ENCODE results near the gene CD96. TPM values are rescaled to one million over a fixed set of nuclear protein-coding genes. Genes with fewer than 3 reads are reported as not detected.

CD96 gene
- total RNA-seq, 1 donor from 2014 or later = 0.61 TPM

DNA sequence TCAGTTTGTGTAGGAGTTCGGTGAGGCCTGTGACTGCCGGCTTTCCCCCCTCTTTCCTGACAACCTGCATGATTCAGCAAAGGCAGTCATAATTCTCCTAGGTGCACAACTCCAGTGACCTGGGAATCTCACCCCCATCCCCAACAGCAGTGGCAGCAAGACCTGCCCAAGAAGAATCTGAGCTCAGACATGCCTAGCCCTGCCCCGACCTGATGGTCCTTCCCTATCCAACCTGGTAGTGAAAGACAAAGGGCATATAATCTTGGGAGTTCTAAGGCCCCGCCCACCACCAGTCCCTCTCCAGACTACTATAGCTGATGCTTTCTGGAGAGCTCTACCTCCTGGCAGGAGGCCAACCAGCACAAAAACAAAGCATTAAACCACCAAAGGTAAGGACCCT, 97.3 kb downstream of the CD96 start:
- Histone ChIP-seq H3K4me3 (ENCODE audit: insufficient read depth, low read depth, low read length) (no peak overlapping the region), H3K27ac (ENCODE audit: low read depth, low read length) (no peak overlapping the region), H3K36me3 (ENCODE audit: insufficient read depth, low read length) (no peaks in the 10 kb centered on the region), H3K9me3 (ENCODE audit: insufficient read depth, low read depth, low read length) (no peaks in the 10 kb centered on the region), H3K4me2 (ENCODE audit: low read length) (no peak overlapping the region), H3K4me1 (ENCODE audit: insufficient read depth, low read length) (no peaks in the 10 kb centered on the region), H3K9ac (ENCODE audit: low read length) (no peak overlapping the region), H3K27me3 (ENCODE audit: insufficient read depth, low read length) (no peaks in the 10 kb centered on the region), H4K20me1 (ENCODE audit: insufficient read depth, low read length) (no peaks in the 10 kb centered on the region), H2AFZ (ENCODE audit: low read depth, low read length) (no peak overlapping the region), H3K79me2 (ENCODE audit: insufficient read depth, low read length) (no peaks in the 10 kb centered on the region)
- DNase-seq (ENCODE audit: low read depth) (no peak), FAIRE-seq (no peak)
- H3K27me3 Mint-ChIP-seq (ENCODE audit: low read depth, unreplicated experiment) = no peaks in the 10 kb centered on the region
- H3K4me3 Mint-ChIP-seq (ENCODE audit: unreplicated experiment) = no peak overlapping the region
- TF ChIP-seq, protein P1, sequence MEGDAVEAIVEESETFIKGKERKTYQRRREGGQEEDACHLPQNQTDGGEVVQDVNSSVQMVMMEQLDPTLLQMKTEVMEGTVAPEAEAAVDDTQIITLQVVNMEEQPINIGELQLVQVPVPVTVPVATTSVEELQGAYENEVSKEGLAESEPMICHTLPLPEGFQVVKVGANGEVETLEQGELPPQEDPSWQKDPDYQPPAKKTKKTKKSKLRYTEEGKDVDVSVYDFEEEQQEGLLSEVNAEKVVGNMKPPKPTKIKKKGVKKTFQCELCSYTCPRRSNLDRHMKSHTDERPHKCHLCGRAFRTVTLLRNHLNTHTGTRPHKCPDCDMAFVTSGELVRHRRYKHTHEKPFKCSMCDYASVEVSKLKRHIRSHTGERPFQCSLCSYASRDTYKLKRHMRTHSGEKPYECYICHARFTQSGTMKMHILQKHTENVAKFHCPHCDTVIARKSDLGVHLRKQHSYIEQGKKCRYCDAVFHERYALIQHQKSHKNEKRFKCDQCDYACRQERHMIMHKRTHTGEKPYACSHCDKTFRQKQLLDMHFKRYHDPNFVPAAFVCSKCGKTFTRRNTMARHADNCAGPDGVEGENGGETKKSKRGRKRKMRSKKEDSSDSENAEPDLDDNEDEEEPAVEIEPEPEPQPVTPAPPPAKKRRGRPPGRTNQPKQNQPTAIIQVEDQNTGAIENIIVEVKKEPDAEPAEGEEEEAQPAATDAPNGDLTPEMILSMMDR (IDR thresholded peaks at IDR 0.05; ENCODE audit: insufficient read depth, low read depth, low read length) = no peak
- TF ChIP-seq EZH2 (IDR thresholded peaks at IDR 0.05; ENCODE audit: insufficient read depth, low read length) = no peak
- H3K4me1 Mint-ChIP-seq (ENCODE audit: low read depth, unreplicated experiment) = no peaks in the 10 kb centered on the region
- no peak overlapping the region for H3K27ac Mint-ChIP-seq (ENCODE audit: unreplicated experiment)
- no peaks in the 10 kb centered on the region for H3K36me3 Mint-ChIP-seq (ENCODE audit: low read depth, unreplicated experiment)
- peaks cover 7% of the 10 kb centered on the region for H3K9me3 Mint-ChIP-seq (ENCODE audit: unreplicated experiment)

DNA sequence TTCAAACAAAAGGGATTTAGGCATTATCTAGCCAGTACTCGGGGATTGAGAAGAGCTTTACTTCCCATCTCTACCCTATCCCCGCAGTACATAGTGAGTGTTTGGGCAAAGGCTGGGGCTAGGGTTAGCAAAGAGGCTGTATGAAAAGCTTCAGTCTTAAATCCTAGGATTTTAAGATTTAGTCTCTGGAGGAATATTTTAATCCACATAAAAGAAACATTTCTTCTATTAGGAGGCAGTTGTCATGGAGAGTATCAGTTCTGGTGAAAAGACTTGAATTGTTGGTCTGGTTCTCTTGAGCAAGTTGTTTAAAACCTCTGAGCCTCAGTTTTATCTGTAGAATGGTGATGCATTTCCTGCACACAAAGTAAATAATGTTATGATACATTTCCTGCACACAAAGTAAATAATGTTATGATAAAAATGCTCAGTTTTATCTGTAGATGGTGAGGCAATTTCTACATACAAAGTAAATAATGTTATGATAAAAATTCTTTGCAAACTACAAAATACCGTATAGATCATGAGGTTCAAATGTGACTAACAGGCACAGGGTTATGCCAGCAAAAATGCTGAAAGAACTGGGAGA, 107.1 kb downstream of the CD96 start:
- Histone ChIP-seq H3K36me3 (ENCODE audit: insufficient read depth, low read length) (no peaks in the 10 kb centered on the region), H3K27ac (ENCODE audit: low read depth, low read length) (no peak overlapping the region), H3K27me3 (ENCODE audit: insufficient read depth, low read length) (no peaks in the 10 kb centered on the region), H3K9me3 (ENCODE audit: insufficient read depth, low read depth, low read length) (no peaks in the 10 kb centered on the region), H4K20me1 (ENCODE audit: insufficient read depth, low read length) (no peaks in the 10 kb centered on the region), H3K4me3 (ENCODE audit: insufficient read depth, low read depth, low read length) (no peak overlapping the region), H3K4me1 (ENCODE audit: insufficient read depth, low read length) (peaks cover 2% of the 10 kb centered on the region), H3K79me2 (ENCODE audit: insufficient read depth, low read length) (no peaks in the 10 kb centered on the region), H3K9ac (ENCODE audit: low read length) (no peak overlapping the region), H3K4me2 (ENCODE audit: low read length) (no peak overlapping the region), H2AFZ (ENCODE audit: low read depth, low read length) (no peak overlapping the region)
- H3K27ac Mint-ChIP-seq (ENCODE audit: unreplicated experiment) = no peak overlapping the region
- H3K36me3 Mint-ChIP-seq (ENCODE audit: low read depth, unreplicated experiment) = no peaks in the 10 kb centered on the region
- no peaks in the 10 kb centered on the region for H3K27me3 Mint-ChIP-seq (ENCODE audit: low read depth, unreplicated experiment)
- H3K4me3 Mint-ChIP-seq (ENCODE audit: unreplicated experiment) = no peak overlapping the region
- FAIRE-seq (no peak), DNase-seq (ENCODE audit: low read depth) (no peak)
- no peak for TF ChIP-seq EZH2 (IDR thresholded peaks at IDR 0.05; ENCODE audit: insufficient read depth, low read length)
- TF ChIP-seq, protein P1 (IDR thresholded peaks at IDR 0.05; ENCODE audit: insufficient read depth, low read depth, low read length) = no peak
- H3K9me3 Mint-ChIP-seq (ENCODE audit: unreplicated experiment) = no peaks in the 10 kb centered on the region
- H3K4me1 Mint-ChIP-seq (ENCODE audit: low read depth, unreplicated experiment) = peaks cover 7% of the 10 kb centered on the region
